GM19023 (cell line): ENCODE results near the gene EBF4.
"Not testable (repeated sequence)": the region's sequence is repeated elsewhere in the genome, so short reads cannot be mapped to it uniquely, and the experiment has no call there.

Experiments used
- ATAC-seq: cut with Tn5 transposase; IDR thresholded peaks from one replicate; pipeline ENCODE4 v1.9.1; 2021; ENCODE audit warnings: mild to moderate bottlenecking, moderate library complexity; ENCODE audit not compliant: unreplicated experiment

Gene EBF4

GRCh38 chr20:2672446-2672845, 20.1 kb upstream of the EBF4 start:
- no peak for ATAC-seq

DNA sequence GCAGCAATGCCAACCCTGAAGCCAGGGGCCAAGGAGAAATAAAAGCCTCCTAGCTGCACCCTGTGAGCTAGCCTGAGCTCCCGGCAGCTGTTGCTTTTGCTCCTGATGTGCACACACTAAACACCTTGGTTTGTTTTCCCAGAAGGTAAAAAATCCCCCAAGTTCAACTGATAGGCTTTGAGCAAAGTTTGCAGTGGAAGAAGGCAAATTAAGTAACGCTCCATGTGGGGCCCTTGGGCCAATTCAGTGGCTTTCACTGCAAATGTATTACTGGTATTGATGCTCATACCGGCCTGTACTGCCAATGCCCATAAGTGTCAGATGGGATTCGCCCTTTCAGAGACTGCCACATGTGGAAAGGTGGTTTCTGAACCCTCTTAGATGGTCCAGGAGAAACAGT, 19.1 kb upstream of the EBF4 start:
- ATAC-seq: no peak

DNA sequence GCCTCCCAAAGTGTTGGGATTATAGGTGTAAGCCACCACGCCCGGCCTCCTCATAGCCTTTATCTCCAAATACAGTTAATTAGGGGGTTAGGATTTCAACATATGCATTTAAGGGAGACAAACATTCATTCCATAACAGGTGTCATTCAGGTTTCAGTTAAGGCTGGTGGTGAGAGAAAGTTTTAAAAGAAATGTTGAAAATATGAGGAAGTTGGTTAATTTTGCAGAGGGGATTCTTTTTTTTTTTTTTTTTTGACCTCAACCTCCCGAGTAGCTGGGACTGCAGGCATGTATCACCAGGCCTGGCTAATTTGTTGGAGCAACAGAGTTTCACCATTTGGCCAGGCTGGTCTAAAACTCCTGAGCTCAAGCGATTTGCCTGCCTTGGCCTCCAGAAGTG, 12.5 kb upstream of the EBF4 start:
- no peak for ATAC-seq

DNA sequence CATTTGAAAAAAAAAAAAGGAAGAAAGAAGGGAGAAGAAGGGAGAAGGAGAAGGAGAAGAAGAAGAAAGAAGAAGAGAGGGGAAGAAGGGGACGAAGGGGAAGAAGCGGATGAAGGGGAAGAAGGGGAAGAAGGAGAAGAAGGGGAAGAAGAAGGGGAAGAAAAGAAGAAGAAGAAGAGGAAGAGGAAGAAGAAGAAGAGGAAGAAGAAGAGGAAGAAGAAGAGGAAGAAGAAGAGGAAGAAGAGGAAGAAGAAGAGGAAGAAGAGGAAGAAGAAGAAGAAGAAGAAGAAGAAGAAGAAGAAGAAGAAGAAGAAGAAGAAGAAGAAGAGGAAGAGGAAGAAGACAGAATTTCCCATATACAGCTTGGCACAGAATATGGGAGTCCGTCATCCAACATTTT, 10.5 kb upstream of the EBF4 start:
- not testable (repeated sequence) for ATAC-seq

DNA sequence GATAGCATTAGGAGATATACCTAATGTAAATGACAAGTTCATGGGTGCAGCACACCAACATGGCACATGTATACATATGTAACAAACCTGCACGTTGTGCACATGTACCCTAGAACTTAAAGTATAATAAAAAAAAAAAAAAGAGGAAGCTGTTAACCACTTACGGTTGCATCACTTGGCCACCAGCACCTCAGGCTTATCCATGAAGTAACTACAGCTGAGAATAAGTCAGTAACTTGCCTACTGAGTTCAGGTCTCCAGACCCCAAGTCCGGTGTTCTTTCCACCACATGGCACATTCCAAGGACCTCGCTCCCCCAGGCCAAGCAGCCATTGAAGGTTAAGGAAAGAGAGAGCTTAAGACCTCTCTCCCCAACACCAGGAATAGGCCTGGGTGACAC, 7.8 kb upstream of the EBF4 start:
- not testable (repeated sequence) for ATAC-seq

GRCh38 chr20:2687514-2687913, 5.1 kb upstream of the EBF4 start:
- ATAC-seq: no peak

DNA sequence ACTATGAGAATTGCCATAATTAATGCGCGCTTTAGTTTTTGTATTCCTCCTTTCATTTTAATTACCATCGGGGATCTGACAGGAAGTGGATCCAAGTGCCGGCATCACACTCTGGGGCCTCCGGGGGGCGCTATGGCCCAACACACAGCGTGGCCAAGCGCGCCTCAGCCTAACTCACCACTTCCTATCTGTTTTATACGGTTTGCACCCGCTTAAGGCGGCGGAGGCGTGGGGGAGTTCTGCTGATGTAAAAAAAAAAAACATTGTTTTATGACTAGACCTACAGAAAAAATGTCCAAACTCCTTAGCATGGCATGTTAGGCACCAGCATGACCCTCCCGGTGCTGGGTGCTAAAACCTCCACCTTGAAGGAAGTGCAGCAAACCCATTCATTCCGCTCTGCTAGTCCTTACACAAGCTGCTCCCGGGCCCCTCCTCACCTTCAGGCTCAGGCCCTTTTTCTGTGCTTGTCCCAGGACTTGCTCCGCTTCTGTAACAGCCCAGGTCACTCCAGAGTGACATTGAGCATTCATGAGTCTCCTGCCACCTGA, 4.5 kb upstream of the EBF4 start:
- no peak for ATAC-seq

- no peak for ATAC-seq
Measured at GRCh38 chr20:2690213-2690612, 2.4 kb upstream of the EBF4 start.

- ATAC-seq: no peak
Measured at GRCh38 chr20:2690718-2691117, 1.9 kb upstream of the EBF4 start.

GRCh38 chr20:2691127-2691526, 1.5 kb upstream of the EBF4 start:
- ATAC-seq: no peak

GRCh38 chr20:2691663-2692035, 931 bp upstream of the EBF4 start:
- ATAC-seq: no peak

DNA sequence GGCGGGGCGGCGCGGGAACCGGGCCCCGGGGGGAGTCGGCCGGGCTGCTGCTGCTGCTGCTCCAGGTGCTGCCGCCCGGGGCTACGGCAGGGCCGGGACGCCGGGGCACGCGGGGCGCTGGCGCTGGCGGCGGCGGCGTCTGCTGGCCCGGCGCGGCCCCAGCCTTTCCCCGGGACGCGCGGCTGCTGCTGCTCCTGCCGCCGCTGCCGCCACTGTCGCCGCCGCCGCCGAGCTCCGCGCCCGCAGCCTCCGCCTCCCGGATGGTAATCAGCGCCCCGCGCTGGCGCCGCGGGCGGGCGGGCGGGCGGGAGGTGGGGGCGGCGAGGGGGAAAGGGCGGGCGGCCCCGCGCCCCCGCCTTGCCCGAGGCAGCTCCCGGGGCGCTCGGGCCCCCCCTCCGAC, 306 bp downstream of the EBF4 start:
- no peak for ATAC-seq

DNA sequence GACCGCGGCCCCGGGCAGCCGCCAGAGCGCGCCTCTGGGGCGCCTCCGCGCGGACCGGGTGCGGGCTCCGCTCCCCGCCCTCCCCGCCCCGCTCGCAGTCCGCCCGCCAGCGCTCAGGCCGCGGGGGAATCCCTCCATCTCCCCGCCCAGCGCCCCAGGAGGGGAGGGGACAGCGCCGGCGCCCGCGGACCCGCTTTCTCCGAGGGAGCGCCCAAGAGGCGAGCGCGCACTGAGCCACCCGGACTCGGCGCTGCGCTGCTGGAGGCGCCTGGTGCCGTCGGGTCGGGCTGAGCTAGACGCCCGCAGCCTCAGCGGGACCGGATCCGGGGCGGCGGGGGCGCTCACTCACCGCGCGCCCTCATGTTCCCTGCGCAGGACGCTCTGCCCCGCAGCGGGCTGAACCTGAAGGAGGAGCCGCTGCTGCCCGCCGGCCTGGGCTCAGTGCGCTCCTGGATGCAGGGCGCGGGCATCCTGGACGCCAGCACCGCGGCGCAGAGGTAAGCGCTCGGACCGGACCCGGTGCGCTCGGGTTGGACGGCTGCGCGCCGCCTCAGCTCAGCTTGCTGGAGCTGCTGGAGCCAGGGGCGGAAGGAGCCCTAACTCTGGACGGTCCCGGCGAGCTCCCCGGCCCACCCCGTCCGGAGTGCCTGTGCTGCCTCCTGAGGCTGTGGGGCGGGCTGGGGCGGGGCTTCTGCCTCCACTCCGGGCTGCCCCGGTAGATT, 867 bp downstream of the EBF4 start:
- ATAC-seq: no peak

- ATAC-seq: no peak
Measured at GRCh38 chr20:2694008-2694471, 1.5 kb downstream of the EBF4 start.

GRCh38 chr20:2694519-2694918, 1.9 kb downstream of the EBF4 start:
- ATAC-seq: no peak

- no peak for ATAC-seq
Measured at GRCh38 chr20:2695206-2695983, 2.8 kb downstream of the EBF4 start.

GRCh38 chr20:2695984-2696525, 3.5 kb downstream of the EBF4 start:
- not testable (repeated sequence) for ATAC-seq

DNA sequence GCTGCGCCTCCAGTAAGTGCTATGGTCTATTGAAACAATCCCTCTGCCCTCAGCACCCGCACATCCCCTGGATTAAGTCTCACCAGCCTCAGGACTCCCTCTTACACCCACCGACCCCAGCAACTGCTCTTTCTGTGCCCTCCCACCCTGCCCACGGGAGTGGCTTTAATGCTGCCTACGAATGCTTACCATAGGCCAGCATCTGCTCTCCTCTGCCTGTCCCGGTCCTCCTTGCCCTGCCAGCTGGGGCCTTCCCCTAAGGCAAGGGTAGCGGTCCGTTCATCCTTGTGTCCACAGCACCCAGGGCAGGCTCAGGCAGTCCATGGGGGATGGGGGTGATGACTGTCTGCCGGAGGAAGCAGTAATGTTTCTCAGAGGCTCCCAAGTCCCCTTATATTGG, 4.1 kb downstream of the EBF4 start:
- no peak for ATAC-seq

- no peak for ATAC-seq
Measured at GRCh38 chr20:2697768-2698167, 5.2 kb downstream of the EBF4 start.

GRCh38 chr20:2698186-2698817, 5.7 kb downstream of the EBF4 start:
- ATAC-seq: no peak

GRCh38 chr20:2698912-2699311, 6.3 kb downstream of the EBF4 start:
- ATAC-seq: no peak
